ENCODE measurements around the gene KCNQ1. TPM values are rescaled to one million over a fixed set of nuclear protein-coding genes. Genes with fewer than 3 reads are reported as not detected.

The KCNQ1 gene
- total RNA-seq, 2 experiments from 2014 or later: 9.1 to 10.9 TPM

DNA sequence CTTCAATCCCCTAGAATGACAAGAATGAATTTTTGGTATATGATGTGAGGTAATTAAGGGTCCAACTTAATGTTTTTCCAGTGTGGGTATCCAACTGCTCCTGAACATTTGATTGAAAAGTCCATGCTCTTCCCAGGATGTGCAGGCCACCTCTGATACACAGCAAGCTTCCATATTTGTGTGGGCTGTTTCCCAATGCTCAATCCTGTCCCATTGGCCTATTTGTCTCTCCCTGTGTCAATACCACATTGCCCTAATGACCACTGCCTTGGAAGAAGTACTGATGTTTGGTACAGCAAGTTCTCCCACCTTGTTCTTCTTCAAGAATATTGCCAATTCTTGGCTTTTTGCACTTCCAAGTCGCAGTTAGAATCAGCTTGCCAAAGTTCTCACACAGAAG lies 212.1 kb downstream of the KCNQ1 start:
- POLR2A ChIA-PET: no interaction called here
- no peaks in the 10 kb centered on the region for H3K27me3 Mint-ChIP-seq
- H3K4me1 Mint-ChIP-seq: no peaks in the 10 kb centered on the region
- no peak overlapping the region for H3K27ac Mint-ChIP-seq
- no peak overlapping the region for H3K4me3 Mint-ChIP-seq
- CTCF ChIA-PET: no interaction called here
- intact Hi-C loops (cut with DNase I, micrococcal nuclease): no loop called here
- H3K9me3 Mint-ChIP-seq (ENCODE audit: low read depth): no peaks in the 10 kb centered on the region
- DNase-seq (no peak), ATAC-seq (no peak)
- H3K36me3 Mint-ChIP-seq (ENCODE audit: low read depth): peaks cover 17% of the 10 kb centered on the region

DNA sequence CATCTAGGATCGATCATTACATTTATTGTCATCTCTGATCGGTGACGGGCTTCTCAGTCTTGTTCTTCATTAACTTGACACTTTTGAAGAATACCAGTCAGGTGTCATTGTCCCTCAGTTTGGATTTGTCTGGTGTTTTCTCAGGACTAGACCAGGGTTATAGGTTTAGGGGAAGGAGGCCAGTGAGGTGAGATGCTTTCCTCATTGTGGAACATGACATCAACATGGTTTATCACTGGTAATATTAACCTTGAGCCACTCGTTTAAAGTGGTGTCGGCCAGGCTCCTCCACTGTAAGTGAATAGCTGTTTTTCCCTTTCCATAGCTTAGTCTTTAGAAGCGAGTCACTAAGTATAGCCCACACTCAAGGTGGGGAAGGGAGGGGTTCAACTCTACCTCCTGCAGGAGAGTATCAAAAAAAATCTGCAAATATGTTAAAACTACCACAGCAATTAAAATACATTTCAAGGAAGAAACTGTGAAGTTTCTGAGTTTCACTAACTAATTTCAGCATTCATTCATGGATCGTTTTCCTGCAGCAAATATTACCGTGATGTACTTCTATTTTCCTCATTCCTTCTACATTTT lies 213.0 kb downstream of the KCNQ1 start:
- H3K27me3 Mint-ChIP-seq: no peaks in the 10 kb centered on the region
- DNase-seq (no peak), ATAC-seq (no peak)
- H3K9me3 Mint-ChIP-seq (ENCODE audit: low read depth): no peaks in the 10 kb centered on the region
- CTCF ChIA-PET: interaction anchor here (0.7 kb wide), 1 partner anchor 11 kb away, joined by 4 read pairs; no protein-coding TSS in a partner anchor
- POLR2A ChIA-PET: no interaction called here
- no peak overlapping the region for H3K4me3 Mint-ChIP-seq
- H3K36me3 Mint-ChIP-seq (ENCODE audit: low read depth): peaks cover 17% of the 10 kb centered on the region
- intact Hi-C loops (cut with DNase I, micrococcal nuclease): no loop called here
- no peaks in the 10 kb centered on the region for H3K4me1 Mint-ChIP-seq
- no peak overlapping the region for H3K27ac Mint-ChIP-seq

DNA sequence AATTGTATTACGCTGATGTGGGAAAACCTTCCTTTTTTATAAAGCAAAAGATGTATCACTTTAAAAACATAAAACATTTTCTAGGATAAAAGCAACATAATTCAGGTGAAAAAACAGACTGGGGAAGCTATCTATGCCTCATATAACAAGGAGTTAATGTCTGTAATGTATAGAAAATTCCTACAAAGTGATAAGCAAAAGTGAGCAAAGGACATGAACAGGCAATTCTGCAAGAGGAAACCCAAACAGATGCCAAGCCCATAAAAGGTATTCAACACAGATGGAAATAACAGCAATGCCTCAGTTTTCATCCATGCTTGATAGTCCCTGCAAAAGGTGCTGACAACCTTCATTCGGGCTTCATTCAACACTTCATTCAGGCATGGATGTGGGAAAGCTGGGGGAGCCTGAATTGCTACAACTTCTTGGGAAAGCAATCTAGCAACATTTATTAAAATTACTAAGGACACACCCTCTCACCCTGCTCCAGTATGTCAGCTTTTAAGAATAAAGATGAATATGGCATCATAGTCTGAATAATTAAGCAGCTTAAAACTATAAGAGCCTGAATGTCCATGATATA lies 215.6 kb downstream of the KCNQ1 start:
- POLR2A ChIA-PET: no interaction called here
- Mint-ChIP-seq H3K9me3 (ENCODE audit: low read depth) (no peaks in the 10 kb centered on the region), H3K27me3 (no peaks in the 10 kb centered on the region), H3K4me3 (no peak overlapping the region), H3K4me1 (no peaks in the 10 kb centered on the region), H3K27ac (no peak overlapping the region), H3K36me3 (ENCODE audit: low read depth) (peaks cover 17% of the 10 kb centered on the region)
- CTCF ChIA-PET: interaction anchor here (1.3 kb wide), 1 partner anchor 228 kb away, joined by 5 read pairs; no protein-coding TSS in a partner anchor
- intact Hi-C loops (cut with DNase I, micrococcal nuclease): no loop called here
- DNase-seq: no peak
- ATAC-seq: no peak

DNA sequence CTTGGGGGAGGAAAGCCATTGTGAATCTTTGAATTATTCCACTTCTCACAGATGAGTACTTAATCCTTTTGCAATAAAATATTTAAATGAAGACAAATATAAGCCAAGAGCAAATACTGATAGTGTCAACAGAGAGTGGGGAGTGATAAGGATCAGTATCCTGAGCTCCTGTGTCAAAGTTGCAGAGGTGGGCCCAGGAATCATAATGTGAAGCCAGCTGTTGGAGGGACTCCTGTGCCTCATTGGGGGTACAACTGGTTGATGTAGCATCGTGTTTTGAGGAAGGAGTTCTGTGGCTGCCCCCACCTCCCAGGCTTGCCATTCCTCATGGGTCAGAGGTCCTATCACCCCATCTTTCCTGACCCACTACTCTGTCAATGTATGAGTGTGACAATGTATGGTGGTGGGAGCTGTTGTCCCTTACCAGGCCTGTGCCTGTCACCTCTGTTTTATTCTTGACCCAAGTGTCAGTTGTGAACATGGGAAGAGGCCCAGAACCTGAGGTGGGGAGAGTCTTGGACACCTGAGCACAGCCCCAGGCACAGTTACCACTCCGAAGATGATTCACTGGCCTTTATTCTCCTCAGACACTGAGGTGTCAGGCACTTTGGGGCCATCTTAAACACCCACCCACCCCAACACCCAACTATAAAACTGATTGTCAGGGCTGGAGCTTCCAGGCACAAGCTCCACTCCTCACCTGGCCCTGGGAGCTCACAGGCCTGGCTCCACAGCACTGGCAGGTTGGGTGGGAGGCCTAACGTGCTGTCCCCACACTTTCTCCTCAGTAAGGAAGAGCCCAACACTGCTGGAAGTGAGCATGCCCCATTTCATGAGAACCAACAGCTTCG lies 216.6 kb downstream of the KCNQ1 start:
- H3K9me3 Mint-ChIP-seq (ENCODE audit: low read depth): no peaks in the 10 kb centered on the region
- no peaks in the 10 kb centered on the region for H3K27me3 Mint-ChIP-seq
- ChIA-PET CTCF (interaction anchor here (1.3 kb wide), 1 partner anchor 227 kb away, joined by 5 read pairs; no protein-coding TSS in a partner anchor), POLR2A (no interaction called here)
- H3K27ac Mint-ChIP-seq: no peak overlapping the region
- DNase-seq (no peak), ATAC-seq (no peak)
- H3K4me3 Mint-ChIP-seq: no peak overlapping the region
- H3K4me1 Mint-ChIP-seq: no peaks in the 10 kb centered on the region
- H3K36me3 Mint-ChIP-seq (ENCODE audit: low read depth): peaks cover 17% of the 10 kb centered on the region
- intact Hi-C loops (cut with DNase I, micrococcal nuclease): no loop called here

DNA sequence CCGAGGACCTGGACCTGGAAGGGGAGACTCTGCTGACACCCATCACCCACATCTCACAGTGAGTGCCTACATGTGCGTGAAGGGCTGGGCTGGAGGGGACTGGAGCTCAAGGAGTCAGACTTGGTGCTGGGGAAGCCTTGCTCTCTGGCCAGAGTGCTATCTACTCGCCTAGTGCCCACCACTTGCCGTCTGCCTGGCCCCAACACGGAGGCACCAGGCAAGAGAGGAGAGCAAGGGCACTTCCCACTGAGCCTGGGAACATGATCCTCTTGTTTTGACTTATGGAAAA lies 217.2 kb downstream of the KCNQ1 start:
- no peak for DNase-seq
- intact Hi-C loops (cut with DNase I, micrococcal nuclease): no loop called here
- H3K27ac Mint-ChIP-seq: no peak overlapping the region
- peaks cover 17% of the 10 kb centered on the region for H3K36me3 Mint-ChIP-seq (ENCODE audit: low read depth)
- ChIA-PET POLR2A (no interaction called here), CTCF (no interaction called here)
- H3K27me3 Mint-ChIP-seq: no peaks in the 10 kb centered on the region
- no peak for ATAC-seq
- H3K9me3 Mint-ChIP-seq (ENCODE audit: low read depth): no peaks in the 10 kb centered on the region
- H3K4me1 Mint-ChIP-seq: no peaks in the 10 kb centered on the region
- no peak overlapping the region for H3K4me3 Mint-ChIP-seq

DNA sequence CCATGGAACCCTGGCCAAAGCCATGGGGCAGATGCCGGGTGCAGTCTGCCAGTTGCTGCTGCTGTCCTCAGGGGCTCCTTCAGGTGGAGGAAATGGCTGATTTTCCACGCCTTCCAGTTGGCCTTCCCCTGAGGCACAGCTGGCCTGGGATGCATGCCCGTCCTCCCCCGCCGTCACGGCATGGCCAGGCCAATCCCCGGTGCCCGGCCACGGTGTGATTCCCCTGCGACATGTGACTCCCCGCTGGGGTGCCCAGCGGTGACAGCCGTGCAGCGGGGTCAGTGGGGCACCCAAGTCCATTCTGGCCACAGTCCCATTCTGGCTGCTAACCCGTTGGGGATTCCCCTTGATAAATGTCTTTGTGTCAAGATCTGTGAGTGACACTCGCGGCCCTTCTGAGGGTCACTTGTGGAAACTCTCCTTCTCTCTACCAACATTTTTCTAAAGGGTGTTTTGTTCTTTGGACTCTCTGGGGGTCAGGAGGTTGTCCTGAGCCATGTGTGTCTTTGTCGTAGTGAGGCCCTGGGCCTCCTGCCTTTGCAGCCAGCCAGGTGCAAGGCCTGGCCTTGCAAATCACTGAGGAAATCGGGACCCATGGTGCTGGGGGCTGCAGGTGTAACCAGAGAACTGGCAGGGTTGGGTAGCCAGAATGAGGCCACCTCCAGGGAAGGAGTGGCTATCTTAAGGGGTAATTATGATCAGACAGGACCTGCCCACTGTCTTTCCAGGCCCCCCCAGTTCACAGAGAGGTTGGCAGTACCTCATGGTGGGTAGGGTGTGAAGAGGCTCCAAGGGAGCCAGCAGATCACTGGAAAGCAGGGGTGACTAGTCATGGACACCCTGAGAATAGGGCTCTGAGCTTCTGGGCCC lies 217.9 kb downstream of the KCNQ1 start:
- peaks cover 16% of the 10 kb centered on the region for H3K36me3 Mint-ChIP-seq (ENCODE audit: low read depth)
- ChIA-PET CTCF (no interaction called here), POLR2A (no interaction called here)
- H3K4me3 Mint-ChIP-seq: no peak overlapping the region
- H3K27me3 Mint-ChIP-seq: no peaks in the 10 kb centered on the region
- H3K27ac Mint-ChIP-seq: no peak overlapping the region
- intact Hi-C loops (cut with DNase I, micrococcal nuclease): no loop called here
- no peaks in the 10 kb centered on the region for H3K4me1 Mint-ChIP-seq
- DNase-seq: no peak
- H3K9me3 Mint-ChIP-seq (ENCODE audit: low read depth): no peaks in the 10 kb centered on the region
- ATAC-seq: no peak

DNA sequence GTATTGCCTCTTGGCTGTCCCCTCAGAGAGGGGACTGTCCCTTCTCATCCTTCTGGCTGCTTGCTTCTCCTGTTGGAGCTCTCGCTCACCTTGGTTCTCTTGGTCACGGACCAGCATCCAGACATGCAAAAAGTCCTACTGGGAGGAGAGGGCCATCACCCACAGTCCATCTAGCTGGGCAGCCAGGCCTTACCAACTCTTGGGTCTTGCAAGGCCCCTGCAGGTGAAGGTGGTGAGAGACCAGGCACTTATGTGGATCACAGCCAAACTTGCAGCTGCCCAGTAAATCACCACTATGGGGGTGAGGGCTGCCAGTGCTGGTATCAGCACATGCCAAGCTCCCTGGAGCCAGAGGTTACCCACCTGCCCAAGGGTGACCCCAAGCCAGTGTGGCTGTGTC lies 218.7 kb downstream of the KCNQ1 start:
- ChIA-PET POLR2A (no interaction called here), CTCF (no interaction called here)
- Mint-ChIP-seq H3K27ac (no peak overlapping the region), H3K4me1 (no peaks in the 10 kb centered on the region), H3K4me3 (no peak overlapping the region), H3K9me3 (ENCODE audit: low read depth) (no peaks in the 10 kb centered on the region), H3K27me3 (no peaks in the 10 kb centered on the region), H3K36me3 (ENCODE audit: low read depth) (peaks cover 15% of the 10 kb centered on the region)
- intact Hi-C loops (cut with DNase I, micrococcal nuclease): no loop called here
- DNase-seq (no peak), ATAC-seq (no peak)

DNA sequence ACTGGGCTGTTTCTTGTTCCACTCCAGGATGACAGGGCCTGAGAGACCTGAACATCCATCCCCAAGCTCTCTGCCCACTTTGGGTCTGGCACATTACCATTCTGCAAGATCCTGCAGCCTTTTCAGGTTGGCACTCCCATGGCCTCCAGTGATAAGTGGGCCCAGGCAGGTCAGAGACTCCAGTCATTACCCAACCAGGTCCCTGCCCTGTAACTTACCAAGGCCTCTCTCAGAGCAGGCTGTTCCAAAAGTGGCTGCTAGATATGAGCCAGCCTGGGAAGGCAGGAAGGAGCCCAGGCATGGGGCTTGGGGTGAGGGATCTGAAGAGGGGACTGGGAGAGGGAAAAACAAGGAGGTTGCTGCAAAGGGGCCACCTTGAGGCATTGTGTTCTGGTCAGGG lies 219.1 kb downstream of the KCNQ1 start:
- ATAC-seq: no peak
- Mint-ChIP-seq H3K27ac (no peak overlapping the region), H3K27me3 (no peaks in the 10 kb centered on the region), H3K4me3 (no peak overlapping the region), H3K4me1 (no peaks in the 10 kb centered on the region), H3K9me3 (ENCODE audit: low read depth) (no peaks in the 10 kb centered on the region), H3K36me3 (ENCODE audit: low read depth) (peaks cover 11% of the 10 kb centered on the region)
- POLR2A ChIA-PET: no interaction called here
- CTCF ChIA-PET: no interaction called here
- intact Hi-C loops (cut with DNase I, micrococcal nuclease): no loop called here
- DNase-seq: no peak

DNA sequence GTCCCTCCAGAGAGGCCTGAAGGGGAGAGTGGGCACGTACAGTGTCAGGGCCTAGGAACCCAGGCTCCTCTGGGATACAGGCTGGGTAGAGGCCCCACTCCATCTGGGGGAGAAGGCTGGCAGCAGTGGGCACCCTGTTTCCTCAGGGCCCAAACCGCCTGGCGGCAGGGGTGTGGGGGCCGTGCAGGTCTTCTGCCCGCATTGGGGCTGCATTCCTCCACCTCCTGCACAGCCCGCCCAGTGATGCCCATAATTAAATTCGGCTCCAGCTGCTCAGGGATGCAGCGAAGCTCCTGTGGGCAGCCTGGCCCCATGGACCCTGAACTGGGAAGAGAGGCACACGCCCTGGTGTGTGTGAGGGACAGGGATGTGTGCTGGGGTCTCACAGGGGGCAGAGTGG lies 219.6 kb downstream of the KCNQ1 start:
- H3K4me3 Mint-ChIP-seq: no peak overlapping the region
- DNase-seq (no peak), ATAC-seq (no peak)
- H3K27ac Mint-ChIP-seq: no peak overlapping the region
- ChIA-PET CTCF (interaction anchor here (0.8 to 1.1 kb wide), 2 partner anchors 20 to 45 kb away, joined by 3 read pairs; no protein-coding TSS in a partner anchor), POLR2A (no interaction called here)
- H3K27me3 Mint-ChIP-seq: no peaks in the 10 kb centered on the region
- H3K4me1 Mint-ChIP-seq: no peaks in the 10 kb centered on the region
- H3K36me3 Mint-ChIP-seq (ENCODE audit: low read depth): peaks cover 6% of the 10 kb centered on the region
- intact Hi-C loops (cut with DNase I, micrococcal nuclease): no loop called here
- H3K9me3 Mint-ChIP-seq (ENCODE audit: low read depth): no peaks in the 10 kb centered on the region

DNA sequence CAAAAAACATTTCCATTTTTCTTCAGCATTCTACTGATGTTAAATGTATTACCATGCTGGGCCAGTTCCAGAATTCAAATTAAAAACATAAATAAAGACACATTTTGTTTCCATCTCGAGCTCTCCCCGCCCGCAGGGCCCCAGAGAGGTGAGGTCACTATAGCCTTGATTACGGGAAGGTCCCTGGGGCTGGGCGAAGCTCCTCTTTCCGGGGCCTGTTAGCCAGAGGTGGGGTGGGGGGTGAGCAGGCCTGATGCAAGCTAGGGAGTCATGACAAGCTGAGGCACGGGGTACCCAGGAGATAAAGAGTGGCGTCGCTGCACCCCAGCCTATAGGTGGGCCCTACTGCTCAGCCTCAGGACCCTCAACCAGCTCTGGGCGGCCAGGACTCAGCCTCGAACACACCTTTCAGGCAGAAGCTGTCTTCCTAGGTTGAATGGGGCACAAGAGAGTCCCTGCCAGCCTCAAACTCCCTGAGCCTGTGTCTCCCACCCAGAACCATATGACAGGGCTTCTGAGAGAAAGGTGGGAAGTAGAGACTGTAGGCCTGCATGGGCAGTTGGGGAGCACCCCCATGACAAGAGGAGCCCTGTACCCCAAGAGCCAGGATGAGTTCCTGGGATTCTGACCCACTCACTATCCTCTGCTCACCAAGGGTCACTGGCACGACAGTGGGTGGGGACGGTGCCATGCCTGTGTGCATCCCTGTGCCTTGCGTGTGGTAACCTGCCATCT lies 220.2 kb downstream of the KCNQ1 start:
- POLR2A ChIA-PET: no interaction called here
- Mint-ChIP-seq H3K27ac (no peak overlapping the region), H3K4me1 (no peaks in the 10 kb centered on the region), H3K27me3 (no peaks in the 10 kb centered on the region), H3K4me3 (no peak overlapping the region), H3K36me3 (ENCODE audit: low read depth) (peaks cover 4% of the 10 kb centered on the region), H3K9me3 (ENCODE audit: low read depth) (no peaks in the 10 kb centered on the region)
- no peak for ATAC-seq
- DNase-seq: no peak
- CTCF ChIA-PET: interaction anchor here (0.6 to 1.1 kb wide), 3 partner anchors 19 to 399 kb away, joined by 3 read pairs; no protein-coding TSS in a partner anchor
- intact Hi-C loops (cut with DNase I, micrococcal nuclease): no loop called here
